GM18873 (cell line): Measurements from ENCODE around the gene WIZ.

Experiments
- ATAC-seq: cut with Tn5 transposase; IDR thresholded peaks from one replicate; pipeline ENCODE4 v1.9.1; 2021; ENCODE audit warnings: mild to moderate bottlenecking, moderate library complexity, moderate number of reproducible peaks; ENCODE audit not compliant: unreplicated experiment, low FRiP score

Gene WIZ

DNA sequence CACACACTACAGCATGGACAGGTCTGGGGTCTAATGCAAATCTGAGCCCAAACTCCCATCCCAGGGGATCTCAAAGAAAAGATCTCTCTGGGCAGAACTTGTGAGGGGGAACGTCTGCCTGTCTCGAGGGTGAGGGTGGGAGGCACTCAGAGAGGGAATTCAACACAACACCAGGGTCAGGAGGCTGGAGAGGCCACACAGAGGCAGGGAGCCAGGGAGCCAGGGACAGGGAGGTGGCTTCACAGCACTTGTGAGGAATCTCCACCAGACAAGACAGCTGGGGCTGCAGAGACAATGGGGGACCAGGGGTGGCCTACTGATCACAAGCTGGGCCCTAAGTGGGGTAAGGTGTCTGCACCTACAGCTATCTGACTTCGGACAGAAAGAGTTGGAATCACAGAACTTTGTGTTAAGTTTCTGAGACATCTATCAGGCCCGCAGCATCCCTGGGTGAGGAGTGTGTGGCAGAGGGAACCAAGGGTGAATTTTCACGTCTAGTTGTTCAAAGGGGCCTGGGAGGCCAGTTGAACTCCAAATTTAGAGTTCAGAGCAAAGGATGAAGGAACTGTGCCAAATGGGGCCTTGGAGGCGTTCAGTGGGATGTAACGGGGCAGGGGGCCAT lies 18.2 kb downstream of the WIZ start:
- ATAC-seq, result no peak

DNA sequence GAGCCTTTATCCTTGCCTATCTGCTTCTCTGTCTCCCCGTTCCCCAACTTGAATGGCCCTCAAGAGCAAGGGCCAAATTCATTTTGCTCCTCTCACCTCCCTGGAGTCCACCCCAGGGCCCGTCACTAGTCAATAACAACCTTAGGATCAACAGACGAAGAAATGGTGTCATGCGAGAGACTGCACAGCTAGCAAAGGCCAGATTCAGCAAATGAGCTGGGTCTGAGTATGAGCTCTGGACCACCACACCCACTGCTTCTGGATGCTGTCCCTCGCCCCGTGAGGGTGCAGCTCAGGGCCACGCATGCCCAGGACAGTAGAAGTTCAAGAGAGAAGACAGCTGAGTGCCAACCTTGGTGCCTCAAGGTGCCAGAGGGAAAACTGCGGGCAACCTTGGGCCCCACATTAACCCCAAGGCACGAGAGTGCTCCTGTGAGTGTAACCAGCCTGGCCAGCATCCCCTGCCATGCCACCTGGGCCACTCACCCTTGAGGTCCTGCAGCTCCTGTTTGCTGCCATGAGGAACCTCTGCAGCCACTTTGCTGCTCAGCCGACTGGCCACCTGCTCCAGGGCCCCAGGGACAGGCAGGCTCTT lies 19.1 kb downstream of the WIZ start:
- no peak for ATAC-seq

DNA sequence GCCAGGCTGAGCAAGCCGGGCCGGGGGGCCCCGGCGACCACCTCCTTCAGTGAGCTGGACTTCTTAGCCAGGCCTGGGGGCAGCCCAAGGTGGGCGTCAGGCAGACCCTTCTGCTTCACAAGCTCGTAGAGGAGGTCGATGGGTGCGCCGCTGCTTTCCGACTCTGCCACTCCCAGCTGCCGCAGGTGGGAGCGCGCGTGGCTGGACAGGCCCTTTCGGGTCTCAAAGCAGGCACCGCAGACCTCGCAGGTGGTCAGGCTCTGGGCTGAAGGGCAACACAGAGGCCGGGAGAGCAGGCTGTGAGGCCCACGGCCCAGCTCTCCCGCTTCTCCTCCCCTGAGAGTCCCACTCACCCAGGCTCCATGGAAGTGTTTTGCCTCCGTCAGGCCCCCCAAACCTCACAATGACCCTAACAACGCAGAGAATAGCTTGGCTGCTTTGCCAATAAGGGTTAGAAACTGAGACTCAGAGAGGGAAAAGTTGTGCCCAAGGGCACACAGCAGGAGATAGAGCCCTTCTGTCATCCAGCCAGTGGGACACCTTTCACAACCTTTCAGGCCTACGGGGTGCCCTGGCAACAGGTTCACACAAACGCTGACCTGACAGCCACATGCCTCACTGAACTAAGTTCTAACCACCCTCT lies 19.8 kb downstream of the WIZ start:
- ATAC-seq, result no peak

DNA sequence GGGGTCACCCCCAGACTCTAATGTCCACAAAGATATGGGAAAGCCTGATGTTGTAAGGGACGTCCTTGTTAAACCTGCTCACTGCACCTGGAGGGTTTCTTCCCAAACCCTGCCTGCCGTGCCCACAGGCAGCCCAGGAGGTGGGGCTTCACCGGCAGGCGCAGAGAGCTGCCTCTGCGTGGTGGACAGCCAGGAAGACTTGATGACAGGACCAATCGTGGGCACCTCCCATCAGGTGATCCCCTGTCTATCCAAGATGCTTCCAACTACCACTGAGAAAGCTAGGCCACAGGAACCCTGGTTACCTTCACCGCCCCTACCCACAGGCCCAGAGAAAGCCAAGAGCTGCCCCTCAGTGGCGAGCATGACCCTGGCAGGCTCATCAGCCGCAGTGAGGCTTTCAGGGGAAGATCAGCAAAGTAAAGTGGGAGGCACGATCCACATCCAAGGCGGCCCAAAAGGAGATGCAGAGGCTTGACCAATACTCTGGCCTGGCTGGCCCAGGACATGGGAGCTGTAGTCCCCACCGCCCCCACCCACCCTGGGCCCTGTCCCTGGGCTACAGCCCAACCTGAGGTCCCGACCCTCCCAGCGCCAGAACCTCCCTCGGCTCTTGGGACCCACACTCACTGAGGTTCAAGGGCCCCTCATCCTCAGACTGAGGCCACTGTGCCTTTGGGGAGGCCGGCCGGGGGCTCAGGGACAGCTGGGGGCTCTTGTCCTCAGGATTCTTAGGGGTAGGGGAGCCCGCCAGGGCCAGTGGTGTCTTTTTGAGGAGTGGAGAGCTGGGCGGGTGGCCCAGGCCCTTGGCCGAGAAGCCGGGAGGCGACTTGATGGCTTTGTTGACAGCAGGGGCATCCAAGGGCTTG lies 20.6 kb downstream of the WIZ start:
- ATAC-seq, result no peak

DNA sequence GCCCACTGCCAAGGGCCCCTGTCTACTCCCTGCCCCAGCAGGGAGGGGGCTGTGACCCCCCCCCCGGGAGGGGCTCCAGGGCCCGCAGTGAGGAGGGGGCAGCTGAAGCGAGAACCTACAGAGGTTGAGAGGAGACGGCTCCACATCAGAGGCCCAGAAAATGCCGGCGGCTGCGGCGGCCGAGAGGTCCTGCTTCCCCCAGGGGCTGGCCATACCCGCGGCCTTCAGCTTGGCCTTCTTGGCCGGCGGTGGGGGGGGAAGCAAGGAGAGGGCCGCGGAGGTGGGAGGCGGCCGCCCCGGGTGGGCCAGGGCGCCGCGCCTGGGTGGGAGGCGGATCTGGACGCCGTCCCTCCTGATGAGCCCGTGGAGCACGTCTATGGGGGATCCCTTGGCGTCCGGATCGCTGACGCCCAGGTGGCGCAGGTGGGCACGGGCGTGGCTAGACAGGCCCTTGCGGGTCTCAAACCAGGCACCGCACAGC lies 21.7 kb downstream of the WIZ start:
- no peak for ATAC-seq

DNA sequence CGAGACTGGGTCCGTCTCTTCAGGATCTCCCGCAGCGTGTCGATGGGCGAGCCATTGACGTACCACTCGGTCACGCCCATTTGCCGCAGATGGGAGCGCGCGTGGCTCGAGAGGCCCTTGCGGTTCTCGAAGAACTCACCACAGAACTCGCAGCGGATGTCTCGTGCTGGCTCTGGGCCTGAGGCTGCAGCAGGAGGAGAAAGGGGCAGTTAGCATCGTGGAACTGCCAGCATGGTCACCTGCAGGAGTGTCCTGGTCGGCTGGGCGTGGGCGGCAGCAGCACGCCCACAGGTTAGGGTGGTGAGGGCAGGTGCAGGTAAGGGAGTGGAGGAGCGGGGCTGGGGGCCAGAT lies 22.4 kb downstream of the WIZ start:
- ATAC-seq, result no peak

DNA sequence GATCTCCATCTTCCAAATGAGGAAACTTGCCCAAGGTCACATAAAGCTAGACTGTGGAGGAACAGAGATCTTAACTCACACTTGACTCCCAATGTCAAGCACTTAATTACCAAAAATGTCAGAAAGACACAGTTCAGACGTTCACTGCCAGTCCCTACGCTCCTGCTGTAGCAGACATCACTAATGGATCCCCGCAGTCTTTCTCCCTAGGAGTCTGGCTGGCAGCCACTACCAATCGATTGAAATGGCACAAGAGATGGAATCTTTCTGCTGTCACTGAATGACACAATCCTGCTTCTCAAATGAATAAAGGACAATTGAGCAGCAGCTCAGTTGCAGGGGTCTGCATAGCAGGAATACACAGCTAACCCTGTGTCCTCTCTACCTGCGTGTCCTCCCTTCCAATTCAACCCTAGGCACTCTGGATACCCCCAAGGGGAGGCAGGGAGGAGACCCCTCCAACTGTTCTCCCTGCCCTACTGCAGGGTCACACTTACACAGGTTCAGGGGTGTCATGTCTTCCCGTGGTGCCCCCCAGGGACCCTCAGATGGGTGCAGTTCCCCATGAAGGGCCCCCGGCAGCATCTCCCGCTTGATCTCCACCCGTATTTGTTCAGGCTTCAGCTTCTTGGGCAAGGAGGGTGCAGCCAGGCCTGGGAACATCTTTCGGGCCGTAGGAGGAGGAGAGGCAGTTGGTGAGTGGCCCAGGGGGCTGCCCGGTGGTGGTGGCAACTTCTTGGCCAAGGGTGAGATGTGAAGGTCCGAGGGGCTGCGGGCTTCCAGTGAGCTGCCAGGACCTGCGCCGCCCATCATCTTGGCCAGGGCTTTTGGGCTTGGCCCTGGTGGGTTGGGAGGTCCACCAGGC lies 23.0 kb downstream of the WIZ start:
- no peak for ATAC-seq

DNA sequence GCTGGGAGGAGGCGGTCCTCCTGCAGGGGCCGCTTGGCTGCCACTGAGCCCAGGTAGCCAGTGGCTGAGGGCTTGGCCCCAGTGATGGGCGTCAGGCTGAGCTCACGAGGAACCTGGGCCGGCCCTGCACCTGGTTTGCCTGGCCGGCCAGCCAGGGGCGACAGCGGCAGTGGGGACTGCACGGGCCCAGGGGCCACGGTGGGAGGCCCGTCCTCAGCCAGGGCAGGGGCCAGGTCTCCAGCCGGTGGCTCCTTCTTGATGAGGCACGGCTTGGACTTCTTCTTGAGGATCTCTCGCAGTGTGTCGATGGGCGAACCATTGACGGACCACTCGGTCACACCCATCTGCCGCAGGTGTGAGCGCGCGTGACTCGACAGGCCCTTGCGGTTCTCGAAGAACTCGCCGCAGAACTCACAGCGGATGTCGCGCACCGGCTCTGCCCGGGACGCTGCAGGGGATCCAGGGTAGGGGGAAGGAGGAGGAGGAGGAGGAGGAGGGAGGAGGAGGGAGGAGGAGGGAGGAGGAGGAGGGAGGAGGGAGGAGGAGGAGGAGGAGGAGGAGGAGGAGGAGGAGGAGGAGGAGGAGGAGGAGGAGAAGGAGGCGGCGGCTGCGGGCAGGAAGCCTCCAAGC lies 24.3 kb downstream of the WIZ start:
- ATAC-seq, result no peak

DNA sequence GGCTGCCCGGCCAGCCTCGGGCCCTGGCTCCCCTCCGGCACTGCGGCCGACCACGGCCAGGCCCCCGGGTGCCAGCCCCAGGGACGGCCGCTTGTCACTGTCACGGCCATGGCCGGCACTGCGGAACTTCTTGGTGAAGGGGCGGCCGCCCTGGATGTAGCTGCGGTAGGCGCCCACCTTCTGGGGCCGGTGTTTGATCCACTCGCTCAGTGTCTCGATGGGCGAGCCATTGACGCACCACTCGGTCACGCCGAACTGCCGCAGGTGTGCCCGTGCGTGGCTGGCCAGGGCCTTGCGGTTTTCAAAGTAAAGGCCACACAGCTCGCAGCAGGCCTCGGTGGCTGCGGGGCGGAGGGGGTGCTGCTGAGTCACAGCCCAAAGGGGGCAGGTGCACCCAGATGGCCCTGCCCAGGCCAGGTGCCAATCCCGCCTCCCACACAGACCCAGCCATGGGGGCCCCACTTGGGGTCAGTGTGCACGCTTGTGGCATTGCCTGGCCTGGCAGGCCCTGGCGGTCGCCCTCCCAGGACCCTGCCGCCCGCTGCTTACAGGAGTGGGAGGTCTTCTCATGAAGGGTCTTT lies 25.0 kb downstream of the WIZ start:
- ATAC-seq, result no peak

DNA sequence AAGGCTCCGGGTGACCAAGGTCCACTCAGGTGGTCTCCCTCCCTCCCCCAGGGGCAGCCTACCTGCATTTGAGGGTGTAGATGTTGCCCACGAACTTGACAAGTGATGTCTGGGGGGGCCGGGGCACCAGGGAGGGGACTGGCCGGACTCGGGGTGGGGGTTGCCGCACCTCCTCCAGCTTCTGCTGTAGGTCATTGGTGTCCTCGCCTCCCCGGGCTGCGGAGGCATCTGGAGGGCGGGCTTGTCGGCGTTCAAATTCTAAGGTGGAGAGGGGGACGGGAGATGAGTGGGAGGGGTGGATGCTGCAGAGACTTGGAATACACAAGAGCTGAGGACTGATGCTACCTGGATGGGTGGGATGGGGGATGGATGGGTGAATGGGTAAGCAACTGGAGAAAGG lies 25.6 kb downstream of the WIZ start:
- no peak for ATAC-seq

DNA sequence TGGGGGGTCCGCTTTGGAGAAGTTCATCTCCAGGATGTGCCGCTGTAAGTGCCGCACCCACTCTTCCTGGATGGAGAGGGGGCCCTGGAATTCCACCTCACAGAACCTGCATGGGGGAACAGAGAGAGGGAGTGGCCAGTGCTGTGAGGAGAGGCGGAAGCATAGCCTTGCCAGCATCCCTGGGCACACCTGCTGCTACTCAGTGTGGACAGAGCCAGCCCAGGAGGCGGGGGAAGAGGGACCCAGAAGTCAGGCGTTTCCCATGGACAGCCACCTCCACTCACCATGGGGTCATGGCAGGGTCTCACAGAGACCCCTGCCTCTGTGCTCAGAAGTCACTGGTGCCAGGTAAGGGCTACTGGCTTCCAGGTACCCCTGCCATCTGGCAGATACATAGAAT lies 26.6 kb downstream of the WIZ start:
- ATAC-seq, result no peak

DNA sequence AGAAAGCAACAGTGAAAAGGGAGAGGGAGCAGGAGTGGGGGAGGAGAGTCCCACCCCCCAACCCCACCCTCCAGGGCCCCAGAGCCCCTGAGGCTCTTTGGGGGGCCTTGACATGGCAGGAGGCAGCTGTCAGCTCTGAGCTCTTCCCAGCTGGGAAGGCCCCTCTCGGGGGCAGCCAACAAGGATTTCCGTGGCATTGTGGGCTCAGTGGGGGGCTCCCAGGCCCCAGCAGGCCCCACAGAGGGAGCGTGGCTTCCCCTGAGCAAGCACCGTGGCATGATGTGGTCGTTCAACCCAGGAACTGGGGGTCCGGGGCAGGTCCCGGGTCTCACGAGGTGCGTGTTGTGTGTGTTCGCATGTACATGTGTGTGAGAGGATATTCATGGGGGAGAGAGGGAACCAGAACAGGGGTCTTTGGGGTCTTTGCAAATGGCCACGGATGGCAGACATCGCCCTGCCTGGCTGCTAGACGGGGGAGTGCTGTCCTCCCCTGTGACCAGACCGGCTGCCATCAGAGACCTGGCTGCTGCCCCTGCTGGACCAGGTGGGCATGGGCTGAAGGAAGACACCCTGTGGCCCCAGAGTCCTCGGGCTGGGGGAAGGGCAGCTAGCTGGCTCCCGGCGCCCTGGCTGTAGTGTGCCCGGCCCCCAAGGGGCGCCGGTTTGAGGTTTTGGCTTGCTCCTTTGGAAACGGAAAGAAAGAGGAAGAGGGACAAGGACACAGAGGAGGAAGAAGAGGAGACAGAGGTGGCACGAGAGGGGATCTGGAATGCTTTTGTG lies 27.3 kb downstream of the WIZ start:
- ATAC-seq, result no peak

DNA sequence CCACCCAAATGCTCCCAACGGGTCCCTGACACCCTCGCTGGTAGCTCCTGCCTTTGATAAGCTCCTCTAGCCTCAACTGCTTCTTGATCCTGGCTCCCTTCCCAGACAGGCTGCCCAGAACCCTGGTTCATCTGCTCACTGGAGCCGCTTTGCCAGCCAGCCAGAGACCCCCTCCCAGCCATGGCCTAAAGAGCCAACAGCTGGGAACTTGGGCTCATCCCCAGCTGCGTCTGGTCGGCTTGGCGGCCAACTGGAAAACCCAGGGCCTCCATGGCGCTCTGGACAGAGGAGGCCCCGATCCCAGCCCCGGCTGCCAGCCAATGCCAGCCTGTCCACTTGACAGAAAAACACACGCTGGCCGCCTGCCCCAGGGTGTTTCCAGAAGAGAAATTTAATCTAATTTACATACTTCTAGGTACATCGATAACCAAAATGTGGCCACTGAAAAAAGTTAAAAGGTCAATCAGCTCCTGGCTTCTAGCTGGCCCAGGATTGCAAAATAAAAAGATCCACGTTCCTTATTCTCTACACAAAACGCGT lies 28.0 kb downstream of the WIZ start:
- no peak for ATAC-seq

DNA sequence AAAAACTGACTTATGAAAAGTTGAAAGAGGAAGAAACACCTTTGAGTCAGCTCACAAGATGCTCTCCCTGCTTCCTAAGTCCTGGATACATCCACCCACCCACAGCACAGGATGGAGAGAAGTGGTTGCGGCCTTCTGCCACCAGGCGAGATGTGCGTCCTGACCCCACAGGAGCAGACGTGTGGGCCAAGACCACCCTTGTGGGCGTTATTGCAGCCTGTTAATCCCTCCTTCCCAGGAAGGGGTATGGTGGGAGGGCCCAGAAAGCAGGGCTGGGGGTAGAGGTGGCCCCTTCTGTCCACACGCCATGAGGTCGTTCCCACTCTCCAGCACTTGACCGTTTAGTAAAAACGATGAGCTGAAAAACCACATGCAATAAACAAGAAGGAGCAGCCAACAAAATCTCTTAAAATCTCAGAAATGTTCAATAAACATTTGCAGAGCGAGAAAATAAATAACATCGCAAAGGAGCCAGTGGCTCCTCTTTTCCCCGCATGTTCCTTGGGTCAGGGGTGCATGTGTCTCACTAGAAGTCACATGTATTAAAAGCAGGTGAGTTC lies 28.5 kb downstream of the WIZ start:
- no peak for ATAC-seq

DNA sequence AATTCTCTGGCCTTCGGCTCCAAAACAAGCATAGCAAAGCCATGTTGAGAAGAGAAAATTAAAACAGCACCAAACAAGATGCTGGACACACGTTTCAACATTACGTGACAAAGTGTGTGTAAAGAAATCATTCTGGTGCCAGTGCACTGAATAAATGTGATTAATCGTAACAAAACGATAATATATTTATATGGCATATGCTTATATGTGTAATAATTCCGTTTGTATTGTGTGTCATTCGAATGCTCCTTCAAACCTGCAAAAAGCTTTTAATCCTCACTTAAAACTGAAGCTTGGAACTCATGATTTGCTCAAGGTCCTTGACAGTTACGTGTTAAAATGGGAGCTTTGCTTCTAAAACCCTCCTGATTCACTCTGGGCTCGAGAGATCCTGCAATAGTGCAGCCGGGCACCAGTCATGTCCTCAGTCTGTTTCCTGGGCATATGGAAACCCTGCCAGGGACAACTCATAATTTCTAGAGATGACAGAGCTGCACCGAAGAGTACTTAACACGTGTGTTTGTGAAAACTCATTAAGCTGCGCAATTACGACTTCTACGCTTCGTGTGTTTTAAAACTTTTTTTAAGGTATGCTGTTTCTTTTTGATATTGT lies 30.2 kb downstream of the WIZ start:
- ATAC-seq, result no peak

DNA sequence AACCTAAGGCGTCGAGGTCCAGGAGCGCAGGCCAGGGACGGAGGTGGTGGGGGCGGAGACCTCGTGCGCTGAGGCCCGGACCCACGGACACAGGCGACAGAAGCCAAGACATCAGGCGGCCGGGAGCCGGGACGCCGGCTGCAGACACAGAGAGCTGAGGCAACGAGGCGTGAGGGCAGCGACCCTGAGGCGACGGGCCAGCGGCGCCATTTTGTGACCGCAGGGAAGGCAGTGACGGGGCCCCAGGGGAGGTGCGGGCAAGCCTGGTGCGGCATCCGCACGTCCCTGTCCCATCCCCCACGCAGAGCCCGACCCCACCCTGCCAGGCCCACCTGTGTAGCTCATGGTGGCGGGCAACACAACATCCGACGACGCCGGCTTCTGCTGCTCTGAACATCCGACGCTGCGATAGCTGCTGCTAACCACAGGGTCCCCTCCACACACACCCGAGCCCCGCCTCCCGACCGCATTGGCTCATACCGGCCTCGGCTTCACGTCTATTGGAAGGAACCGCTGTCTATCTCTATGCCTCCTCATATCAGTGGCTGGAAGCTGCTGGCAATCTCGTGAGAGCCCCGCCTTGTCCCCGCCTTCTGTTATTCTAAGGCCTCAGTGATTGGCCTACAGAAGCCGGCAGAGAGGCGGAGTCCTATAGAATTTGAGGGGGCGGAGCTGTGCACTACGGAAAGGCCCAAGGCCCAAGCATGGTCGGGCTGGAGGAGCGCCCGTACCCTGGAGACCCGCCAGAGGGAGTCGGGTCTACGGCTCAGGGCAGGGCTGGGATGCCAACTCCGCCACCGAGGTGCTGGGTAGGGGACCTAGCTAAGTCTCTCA lies 31.0 kb downstream of the WIZ start, which contains the start of gene AKAP8L:
Gene AKAP8L, minus strand, starts transcription at position 410 of the 834 bp plus-strand sequence. Its CDS starts 65 bp downstream, at position 345.
- peak; percentile 96 for ATAC-seq

DNA sequence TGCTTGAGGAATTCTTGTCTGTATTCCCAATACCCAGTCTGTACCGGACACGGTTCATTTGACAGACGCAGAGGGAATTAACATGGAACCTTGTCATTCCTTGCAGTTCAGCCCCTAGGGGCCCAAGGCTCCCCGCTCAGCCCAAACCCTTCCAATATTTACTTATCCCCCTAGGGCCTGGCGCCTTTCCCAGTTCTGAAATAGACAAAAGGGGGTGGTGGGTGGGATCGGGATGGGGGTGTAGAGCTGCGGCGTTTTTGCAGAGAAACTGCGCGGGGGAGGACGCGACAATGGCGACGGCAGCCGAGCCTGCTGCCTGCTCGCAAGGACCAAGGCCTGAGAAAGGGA lies 31.6 kb downstream of the WIZ start:
- ATAC-seq, result no peak
